ENCODE data around the gene CHD5. TPM values are rescaled to one million over a fixed set of nuclear protein-coding genes. Genes with fewer than 3 reads are reported as not detected.

Gene CHD5
- total RNA-seq, 4 donors from 2014 or later, result 0.38 to 0.62 TPM; not detected in 2

GRCh38 chr1:6059866-6060265 lies 120.3 kb downstream of the CHD5 start:
- no peak for TF ChIP-seq POLR2A (IDR thresholded peaks at IDR 0.05)
- TF ChIP-seq CTCF (IDR thresholded peaks at IDR 0.05), result no peak
- no peaks in the 10 kb centered on the region for H3K36me3 ChIP-seq
- H3K9me3 ChIP-seq, result no peaks in the 10 kb centered on the region
- intact Hi-C loops (cut with DNase I), result loop anchor here (10.0 kb wide), 1 partner anchor 285 kb away; no protein-coding TSS in a partner anchor
- WGBS, 2 donors, result 87 to 94% methylated on average over 9 of the region's 9 CpGs
- H3K4me3 ChIP-seq, result no peak overlapping the region
- no peak for DNase-seq
- peaks cover 0 to 10% (median 0%) of the 10 kb centered on the region in 4 donors for H3K27me3 ChIP-seq
- H3K4me1 ChIP-seq, result peaks cover 10 to 23% (median 14%) of the 10 kb centered on the region in 3 donors
- H3K27ac ChIP-seq, result no peak overlapping the region

GRCh38 chr1:6057170-6057845 lies 122.8 kb downstream of the CHD5 start:
- WGBS, 2 donors, result 82 to 89% methylated on average over 4 to 9 of the region's 9 CpGs
- H3K4me3 ChIP-seq, result no peak overlapping the region
- no peaks in the 10 kb centered on the region for H3K36me3 ChIP-seq
- no peaks in the 10 kb centered on the region for H3K9me3 ChIP-seq
- peaks cover 0 to 10% (median 0%) of the 10 kb centered on the region in 4 donors for H3K27me3 ChIP-seq
- H3K4me1 ChIP-seq, result peaks cover 10 to 32% (median 14%) of the 10 kb centered on the region in 3 donors
- no peak overlapping the region for H3K27ac ChIP-seq
- no peak for DNase-seq
- TF ChIP-seq POLR2A (IDR thresholded peaks at IDR 0.05) (no peak), CTCF (IDR thresholded peaks at IDR 0.05) (no peak)
- intact Hi-C loops (cut with DNase I), result loop anchor here (10.0 kb wide), 1 partner anchor 287 kb away; no protein-coding TSS in a partner anchor

- Histone ChIP-seq H3K9me3 (no peaks in the 10 kb centered on the region), H3K36me3 (no peaks in the 10 kb centered on the region), H3K27ac (no peak overlapping the region), H3K4me3 (no peak overlapping the region), H3K4me1 (peaks cover 10 to 32% (median 14%) of the 10 kb centered on the region in 3 donors), H3K27me3 (peaks cover 0 to 10% (median 0%) of the 10 kb centered on the region in 4 donors)
- TF ChIP-seq CTCF (IDR thresholded peaks at IDR 0.05) (no peak), POLR2A (IDR thresholded peaks at IDR 0.05) (no peak)
- 72 to 78% methylated on average over 6 to 8 of the region's 8 CpGs for WGBS, 2 donors
- no peak for DNase-seq
- intact Hi-C loops (cut with DNase I), result loop anchor here (10.0 kb wide), 1 partner anchor 288 kb away; no protein-coding TSS in a partner anchor
These were observed 123.6 kb downstream of the CHD5 start for GRCh38 chr1:6056572-6056948.

- intact Hi-C loops (cut with DNase I), result loop anchor here (10.0 kb wide), 1 partner anchor 290 kb away; no protein-coding TSS in a partner anchor
- no peaks in the 10 kb centered on the region for H3K36me3 ChIP-seq
- H3K4me3 ChIP-seq, result no peak overlapping the region
- H3K27ac ChIP-seq, result no peak overlapping the region
- whole genome bisulfite sequencing, 2 donors, result 72 to 85% methylated on average over 6 of the region's 6 CpGs
- no peaks in the 10 kb centered on the region for H3K9me3 ChIP-seq
- peaks cover 10 to 29% (median 14%) of the 10 kb centered on the region in 3 donors for H3K4me1 ChIP-seq
- H3K27me3 ChIP-seq, result peaks cover 0 to 10% (median 0%) of the 10 kb centered on the region in 4 donors
- no peak for DNase-seq
- TF ChIP-seq POLR2A (IDR thresholded peaks at IDR 0.05) (no peak), CTCF (IDR thresholded peaks at IDR 0.05) (no peak)
These were observed 125.5 kb downstream of the CHD5 start for GRCh38 chr1:6054596-6054995.

- Histone ChIP-seq H3K27me3 (peaks cover 0 to 10% (median 0%) of the 10 kb centered on the region in 4 donors), H3K4me1 (peaks cover under 1 to 15% (median under 1%) of the 10 kb centered on the region in 3 donors), H3K27ac (no peak overlapping the region), H3K9me3 (no peaks in the 10 kb centered on the region), H3K4me3 (no peak overlapping the region), H3K36me3 (no peaks in the 10 kb centered on the region)
- WGBS, 2 donors, result 25 to 44% methylated on average over 3 to 7 of the region's 8 CpGs
- TF ChIP-seq CTCF (IDR thresholded peaks at IDR 0.05), result no peak
- no peak for TF ChIP-seq POLR2A (IDR thresholded peaks at IDR 0.05)
- intact Hi-C loops (cut with DNase I), result loop anchor here (10.0 kb wide), 1 partner anchor 292 kb away; no protein-coding TSS in a partner anchor
- no peak for DNase-seq
These were observed 126.9 kb downstream of the CHD5 start for GRCh38 chr1:6053206-6053546.

All from esophagus squamous epithelium (tissue), 5 donors.